H1 (cell line): Measurements from ENCODE around the gene DACT1. TPM values are rescaled to one million over a fixed set of nuclear protein-coding genes. Genes with fewer than 3 reads are reported as not detected.

Experiments
- CTCF ChIA-PET: fragments of 300-600 bp; sonication (Branson Sonifier 250); formaldehyde crosslinking; loops from one replicate; lab custom pipeline; 2021; ENCODE audit not compliant: partially characterized antibody; lab: Charles Lee
- POLR2A ChIA-PET: fragments of 300-600 bp; sonication (Branson Sonifier 250); formaldehyde crosslinking; loops from one replicate; lab custom pipeline; 2021; ENCODE audit warnings: inconsistent platforms; ENCODE audit not compliant: partially characterized antibody; lab: Charles Lee
- DNase-seq, 2 experiments: peaks; one replicate each; pipeline versions ENCODE4 v3.0.0 to v3.0.0-alpha.2; 2010 to 2022; ENCODE audit warnings: low spot score in 2 of 2, low read depth in 1 of 2, mixed read lengths in 1 of 2
- FAIRE-seq: peaks from 2 replicates; lab custom pipeline; 2011; peaks lifted over from hg19 to GRCh38; lab: Jason Lieb, UNC
- H2AFZ ChIP-seq: 2 replicates; pipeline ENCODE4 v1.8.1; 2012; ENCODE audit warnings: low read length, inconsistent platforms
- H2AK5ac ChIP-seq: 2 replicates; pipeline ENCODE4 v1.6.1; 2013; ENCODE audit warnings: low read depth, low read length
- H2BK120ac ChIP-seq: replicated peaks from 2 replicates; pipeline ENCODE3; 2013; ENCODE audit warnings: low read depth, low read length, inconsistent platforms
- H2BK12ac ChIP-seq: 2 replicates; pipeline ENCODE4 v1.6.1; 2013; ENCODE audit warnings: low read depth, low read length
- H2BK15ac ChIP-seq: 2 replicates; pipeline ENCODE4 v1.6.1; 2013; ENCODE audit warnings: low read length
- H2BK20ac ChIP-seq: 2 replicates; pipeline ENCODE4 v1.6.1; 2013; ENCODE audit warnings: low read length
- H2BK5ac ChIP-seq: 2 replicates; pipeline ENCODE4 v1.6.1; 2013; ENCODE audit warnings: low read depth, low read length
- H3K14ac ChIP-seq: 2 replicates; pipeline ENCODE4 v1.6.1; 2013; ENCODE audit warnings: inconsistent platforms; ENCODE audit not compliant: insufficient read length
- H3K18ac ChIP-seq: 2 replicates; pipeline ENCODE4 v1.6.1; 2013; ENCODE audit warnings: low read length; ENCODE audit errors: extremely low read depth
- H3K23ac ChIP-seq: 2 replicates; pipeline ENCODE4 v1.6.1; 2013; ENCODE audit warnings: inconsistent platforms; ENCODE audit not compliant: insufficient read length
- H3K23me2 ChIP-seq: 2 replicates; pipeline ENCODE4 v1.6.1; 2013; ENCODE audit warnings: low read depth, low read length
- H3K27ac ChIP-seq: 2 replicates; pipeline ENCODE4 v1.6.1; 2011; ENCODE audit warnings: low read depth, low read length, inconsistent platforms
- H3K27me3 ChIP-seq, 4 experiments: replicated peaks in 1 of 4; 1 replicate in 1 of 4; 2 replicates in 3 of 4; pipeline versions ENCODE4 v1.6.1 to v1.8.1; 2011 to 2013; ENCODE audit warnings: low read length in 3 of 4, mild to moderate bottlenecking in 3 of 4, inconsistent platforms in 2 of 4, mixed read lengths in 2 of 4, moderate library complexity in 1 of 4; ENCODE audit not compliant: control insufficient read depth in 3 of 4, insufficient read depth in 3 of 4; ENCODE audit errors: extremely low read depth in 1 of 4
- H3K36me3 ChIP-seq, 4 experiments: 2 replicates each; pipeline versions ENCODE4 v1.6.1 to v1.8.1; 2011 to 2013; ENCODE audit warnings: mild to moderate bottlenecking in 4 of 4, low read length in 3 of 4, moderate library complexity in 2 of 4, control low read depth in 1 of 4, inconsistent platforms in 1 of 4; ENCODE audit not compliant: insufficient read depth in 4 of 4, control insufficient read depth in 2 of 4
- H3K4ac ChIP-seq: replicated peaks from 2 replicates; pipeline ENCODE3; 2013; ENCODE audit warnings: low read length, low read depth, mixed read lengths, inconsistent platforms; ENCODE audit not compliant: insufficient read length
- H3K4me1 ChIP-seq, 4 experiments: replicated peaks in 1 of 4; 1 replicate in 1 of 4; 2 replicates in 3 of 4; pipeline versions ENCODE4 v1.6.1 to v1.8.1; 2011 to 2013; ENCODE audit warnings: low read length in 3 of 4, inconsistent platforms in 2 of 4, mixed read lengths in 1 of 4; ENCODE audit not compliant: insufficient read depth in 4 of 4, control insufficient read depth in 3 of 4
- H3K4me2 ChIP-seq, 2 experiments: 2 replicates each; pipeline versions ENCODE4 v1.6.1 to v1.8.1; 2011 to 2013; ENCODE audit warnings: low read depth in 2 of 2, low read length in 2 of 2, control low read depth in 1 of 2, inconsistent platforms in 1 of 2, mild to moderate bottlenecking in 1 of 2; ENCODE audit not compliant: insufficient read depth in 1 of 2
- H3K4me3 ChIP-seq, 4 experiments: fragments of 200-600, 300-600 bp in 1 of 4; sonication (generic), shearing (Covaris generic), sonication (Bioruptor Twin) in 1 of 4; 2 replicates each; pipeline versions ENCODE4 v1.5.1 to v1.8.1; 2011 to 2016; ENCODE audit warnings: low read length in 4 of 4, low read depth in 3 of 4, control low read depth in 2 of 4, inconsistent platforms in 2 of 4, mild to moderate bottlenecking in 2 of 4, mixed read lengths in 1 of 4, moderate library complexity in 1 of 4; ENCODE audit not compliant: insufficient read depth in 2 of 4; ENCODE audit errors: extremely low read depth in 1 of 4
- H3K56ac ChIP-seq: replicated peaks from 2 replicates; pipeline ENCODE3; 2013; ENCODE audit warnings: low read depth, mild to moderate bottlenecking, mixed read lengths, low read length, inconsistent platforms; ENCODE audit not compliant: insufficient read length
- H3K79me1 ChIP-seq: 2 replicates; pipeline ENCODE4 v1.6.1; 2013; ENCODE audit warnings: low read depth, low read length, control low read depth
- H3K79me2 ChIP-seq, 2 experiments: 2 replicates each; pipeline versions ENCODE4 v1.6.1 to v1.8.1; 2012 to 2013; ENCODE audit warnings: low read length in 2 of 2, mild to moderate bottlenecking in 2 of 2, inconsistent platforms in 1 of 2; ENCODE audit not compliant: insufficient read depth in 2 of 2, control insufficient read depth in 1 of 2
- H3K9ac ChIP-seq, 4 experiments: replicated peaks in 1 of 4; 1 replicate in 1 of 4; 2 replicates in 3 of 4; pipeline versions ENCODE4 v1.6.1 to v1.8.1; 2011 to 2013; ENCODE audit warnings: low read depth in 3 of 4, low read length in 3 of 4, control low read depth in 2 of 4, mild to moderate bottlenecking in 2 of 4, moderate library complexity in 2 of 4, inconsistent platforms in 1 of 4; ENCODE audit errors: extremely low read depth in 1 of 4
- H3K9me3 ChIP-seq, 2 experiments: 2 replicates each; pipeline versions ENCODE4 v1.6.1 to v1.8.1; 2012 to 2013; ENCODE audit warnings: mild to moderate bottlenecking in 2 of 2, moderate library complexity in 2 of 2, control low read depth in 1 of 2, inconsistent platforms in 1 of 2, low read depth in 1 of 2, low read length in 1 of 2, mixed read lengths in 1 of 2; ENCODE audit not compliant: insufficient read depth in 2 of 2
- H4K20me1 ChIP-seq, 2 experiments: replicated peaks in 1 of 2; 2 replicates each; pipeline versions ENCODE3 to v1.8.1; 2011 to 2013; ENCODE audit warnings: inconsistent platforms in 2 of 2, low read length in 2 of 2, mild to moderate bottlenecking in 1 of 2; ENCODE audit not compliant: insufficient read depth in 2 of 2, control insufficient read depth in 1 of 2
- H4K5ac ChIP-seq: 2 replicates; pipeline ENCODE4 v1.6.1; 2013; ENCODE audit warnings: low read length, low read depth, mixed read lengths, inconsistent platforms; ENCODE audit not compliant: insufficient read length
- H4K8ac ChIP-seq: 2 replicates; pipeline ENCODE4 v1.8.0; 2013; ENCODE audit warnings: mild to moderate bottlenecking, moderate library complexity, low read length, inconsistent platforms; ENCODE audit not compliant: insufficient read depth; ENCODE audit errors: extremely low read depth
- H4K91ac ChIP-seq: replicated peaks from 2 replicates; pipeline ENCODE3; 2013; ENCODE audit warnings: low read length, mixed read lengths, inconsistent platforms; ENCODE audit not compliant: insufficient read length
- POLR2AphosphoS5 ChIP-seq: IDR thresholded peaks from 2 replicates; pipeline ENCODE4 v1.6.1; 2011; ENCODE audit warnings: low read depth, low read length
- WGBS, 2 experiments: shearing (Covaris generic) in 1 of 2; methylation state at CpG; one replicate each; pipeline versions ENCODE4 v1.1.6 to v1.1.7; 2013 to 2015; ENCODE audit warnings: low lambda C conversion rate in 2 of 2, mixed read lengths in 2 of 2, inconsistent platforms in 1 of 2, low coverage in 1 of 2, missing lambda C conversion rate in 1 of 2; ENCODE audit not compliant: insufficient replicate concordance in 2 of 2, insufficient coverage in 1 of 2, insufficient read length in 1 of 2; ENCODE audit errors: extremely low coverage in 1 of 2, missing lambda C conversion rate in 1 of 2; 5-methylcytosine and 5-hydroxymethylcytosine counted together
- polyA plus RNA-seq, 7 experiments: library from polyadenylated mRNA; depleted of rRNA in 3 of 7; stranded (reverse) in 5 of 7; unstranded in 2 of 7; fragments of >200 nt in 5 of 7; fragments of 200-250 nt in 2 of 7; gene quantifications; 1 replicate in 5 of 7; 2 replicates in 1 of 7; 4 replicates in 1 of 7; pipeline versions ENCODE4 v1.2.1 to v1.2.3, GENCODE V29; 2011 to 2013; ENCODE audit warnings: missing spikeins in 2 of 7, mixed read lengths in 2 of 7
- total RNA-seq: library from RNA; stranded (reverse); fragmentation: NEBNext Ultra II Directional; extraction: Animal tissue kit (Norgen Biotek cat#: 25700); gene quantifications from 2 replicates; pipeline ENCODE4 v1.2.1, GENCODE V29; 2021

Gene DACT1
- total and polyA plus RNA-seq, 2 of the 8 experiments (the other 6 are each of a cell fraction or from before 2014, with no cell fraction given): 3.2 to 29.8 TPM

GRCh38 chr14:58593977-58594376 lies 43.8 kb upstream of the DACT1 start:
- ChIA-PET POLR2A (no interaction called here), CTCF (interaction anchor here (1.7 kb wide), 1 partner anchor 47 kb away, joined by 3 read pairs; no protein-coding TSS in a partner anchor)
- FAIRE-seq: no peak

More at GRCh38 chr14:58593977-58594376, 43.8 kb upstream of the DACT1 start:
- Histone ChIP-seq H3K14ac (no peak overlapping the region), H4K20me1 (no peaks in the 10 kb centered on the region), H3K56ac (no peak overlapping the region), H3K4ac (no peak overlapping the region), H2AFZ (no peak overlapping the region), H3K27me3 (no peaks in the 10 kb centered on the region), H3K4me1 (peaks cover 0 to 4% (median under 1%) of the 10 kb centered on the region in 4 experiments; a peak in 2 of 7 replicates), H3K9me3 (no peaks in the 10 kb centered on the region), H2BK5ac (no peak overlapping the region), H2BK12ac (no peak overlapping the region), H3K23ac (no peak overlapping the region), H2BK15ac (no peak overlapping the region), H2BK120ac (no peak overlapping the region), H3K79me1 (no peaks in the 10 kb centered on the region), H3K23me2 (no peaks in the 10 kb centered on the region), H3K79me2 (no peaks in the 10 kb centered on the region), H3K36me3 (no peaks in the 10 kb centered on the region), H4K5ac (no peak overlapping the region), H4K91ac (no peak overlapping the region), H3K18ac (no peak overlapping the region), H2AK5ac (no peak overlapping the region), H3K4me2 (no peak overlapping the region), H2BK20ac (no peak overlapping the region), H3K9ac (no peak overlapping the region), H4K8ac (no peak overlapping the region), H3K27ac (no peak overlapping the region), H3K4me3 (no peak overlapping the region)
- no peak for TF ChIP-seq POLR2AphosphoS5
- DNase-seq: no peak
- WGBS, 2 experiments: 88% methylated on average over 4 of the region's 4 CpGs; no CpG with 5 or more reads in 1 of the 2 experiments
